Ovary (tissue), 3 donors: ENCODE data around the gene FKBP10.

Experiments used
- CTCF ChIP-seq, 3 donors: fragments of 450-650 bp in 2 of 3; fragments of 200-600 bp in 1 of 3; IDR thresholded peaks; one replicate each; pipeline versions ENCODE4 v1.5.1 to v1.8.0; 2016 to 2022; ENCODE audit warnings: antibody characterized with exemption in 3 of 3, mild to moderate bottlenecking in 1 of 3
- POLR2A ChIP-seq: fragments of 450-650 bp; IDR thresholded peaks from one replicate; pipeline ENCODE4 v1.6.1; 2017; ENCODE audit warnings: antibody characterized with exemption, mild to moderate bottlenecking, moderate library complexity
- donor health status: DM: no; HTN: no; CAD: no.

DNA sequence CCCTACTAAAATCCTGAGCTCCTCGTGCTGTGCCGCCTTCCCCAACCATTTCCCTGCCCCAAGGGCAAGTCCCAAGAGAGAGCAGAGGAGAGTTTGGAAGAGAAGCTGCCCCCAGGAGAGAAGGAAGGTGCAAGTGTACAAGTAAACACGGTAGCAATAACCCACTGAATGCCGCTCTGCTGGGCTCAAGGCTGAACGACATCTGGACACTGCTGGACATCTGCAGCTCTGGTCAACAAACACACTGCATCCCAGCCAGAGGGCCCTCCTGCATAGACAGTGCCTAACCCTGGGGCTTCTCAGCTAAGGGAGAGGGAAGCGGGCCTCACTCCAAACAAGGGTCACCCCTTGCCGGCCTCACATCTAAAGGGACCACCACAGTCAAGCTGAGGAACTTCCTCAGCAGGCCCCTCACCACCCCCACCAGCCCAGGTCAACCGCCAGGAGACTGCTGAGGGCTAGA is 39.0 kb upstream of the FKBP10 start:
- no peak for TF ChIP-seq CTCF (IDR thresholded peaks at IDR 0.05)
- TF ChIP-seq POLR2A = no peak
